IMR-90 (cell line): ENCODE data around the gene SLC2A13. TPM values are rescaled to one million over a fixed set of nuclear protein-coding genes. Genes with fewer than 3 reads are reported as not detected.

Experiments
- ATAC-seq: fragments of 200-7000 bp; cut with Tn5 transposase; 2 replicates; pipeline ENCODE4 v1.9.1; 2020; ENCODE audit warnings: low read depth, mild to moderate bottlenecking, moderate library complexity
- BruUV-seq: library from RNA; stranded (reverse); fragments of 400-500 nt; replicated peaks from 2 replicates; lab custom pipeline; 2021; lab: Mats Ljungman, UMichigan
- CTCF ChIA-PET: fragments of 300-600 bp; formaldehyde crosslinking; extraction: SDS; loops from one replicate; lab custom pipeline; 2021; ENCODE audit warnings: antibody characterized with exemption; lab: Yijun Ruan, JAX
- POLR2A ChIA-PET: fragments of 300-600 bp; sonication (Branson Sonifier 250); formaldehyde crosslinking; loops from one replicate; lab custom pipeline; 2022; ENCODE audit warnings: antibody characterized with exemption; ENCODE audit not compliant: unreplicated experiment; lab: Charles Lee
- DNase-seq: peaks from one replicate; pipeline ENCODE4 v3.0.0; 2013
- H2AFZ ChIP-seq: replicated peaks from 2 replicates; pipeline ENCODE3; 2013; ENCODE audit warnings: low read length, mild to moderate bottlenecking; ENCODE audit not compliant: poor library complexity
- H2AK5ac ChIP-seq: 2 replicates; pipeline ENCODE4 v1.6.1; 2013; ENCODE audit warnings: low read depth, low read length, inconsistent platforms
- H2AK9ac ChIP-seq: replicated peaks from 2 replicates; pipeline ENCODE3; 2013; ENCODE audit warnings: mild to moderate bottlenecking, low read depth, low read length, moderate library complexity; ENCODE audit not compliant: poor library complexity
- H2BK120ac ChIP-seq: 2 replicates; pipeline ENCODE4 v1.6.1; 2013; ENCODE audit warnings: low read depth, low read length, inconsistent platforms
- H2BK15ac ChIP-seq: 3 replicates; pipeline ENCODE4 v1.6.1; 2013; ENCODE audit warnings: low read depth, low read length, inconsistent platforms
- H2BK20ac ChIP-seq: 2 replicates; pipeline ENCODE4 v1.6.1; 2013; ENCODE audit warnings: low read depth, mild to moderate bottlenecking, inconsistent platforms, low read length, moderate library complexity
- H2BK5ac ChIP-seq: 2 replicates; pipeline ENCODE4 v1.6.1; 2013; ENCODE audit warnings: mild to moderate bottlenecking, low read depth, low read length, inconsistent platforms; ENCODE audit not compliant: poor library complexity, severe bottlenecking
- H3K14ac ChIP-seq: replicated peaks from 2 replicates; pipeline ENCODE4 v1.6.1; 2013; ENCODE audit warnings: low read depth, low read length, inconsistent platforms
- H3K18ac ChIP-seq: 2 replicates; pipeline ENCODE4 v1.6.1; 2013; ENCODE audit warnings: low read depth, low read length, control low read depth
- H3K23ac ChIP-seq: 2 replicates; pipeline ENCODE4 v1.6.1; 2013; ENCODE audit warnings: low read depth, low read length, inconsistent platforms
- H3K27ac ChIP-seq: 2 replicates; pipeline ENCODE4 v1.5.1; 2013; ENCODE audit warnings: mild to moderate bottlenecking, control low read depth, low read length; ENCODE audit not compliant: insufficient read depth
- H3K27me3 ChIP-seq: 2 replicates; pipeline ENCODE4 v1.6.1; 2013; ENCODE audit warnings: low read length; ENCODE audit not compliant: control insufficient read depth, insufficient read depth
- H3K36me3 ChIP-seq: 2 replicates; pipeline ENCODE4 v1.6.1; 2013; ENCODE audit warnings: low read length, mixed read lengths; ENCODE audit not compliant: control insufficient read depth, insufficient read depth
- H3K4ac ChIP-seq: 2 replicates; pipeline ENCODE4 v1.6.1; 2013; ENCODE audit warnings: low read depth, low read length, inconsistent platforms
- H3K4me1 ChIP-seq: 2 replicates; pipeline ENCODE4 v1.6.1; 2013; ENCODE audit warnings: low read length, mixed read lengths; ENCODE audit not compliant: control insufficient read depth, insufficient read depth
- H3K4me2 ChIP-seq: 2 replicates; pipeline ENCODE4 v1.6.1; 2013; ENCODE audit warnings: low read depth, mild to moderate bottlenecking, control low read depth, low read length, moderate library complexity
- H3K4me3 ChIP-seq: 2 replicates; pipeline ENCODE4 v1.5.1; 2013; ENCODE audit warnings: low read depth, mild to moderate bottlenecking, control low read depth, low read length, moderate library complexity; ENCODE audit not compliant: insufficient read depth
- H3K56ac ChIP-seq: 2 replicates; pipeline ENCODE4 v1.6.1; 2013; ENCODE audit warnings: low read length, inconsistent platforms; ENCODE audit not compliant: insufficient read depth; ENCODE audit errors: extremely low read depth
- H3K79me1 ChIP-seq, 2 experiments: 2 replicates each; pipeline ENCODE4 v1.6.1; 2013; ENCODE audit warnings: low read length in 2 of 2, inconsistent platforms in 1 of 2, low read depth in 1 of 2
- H3K9ac ChIP-seq: 2 replicates; pipeline ENCODE4 v1.6.1; 2013; ENCODE audit warnings: low read depth, low read length, control low read depth
- H3K9me1 ChIP-seq: 2 replicates; pipeline ENCODE4 v1.6.1; 2013; ENCODE audit warnings: low read length, inconsistent platforms; ENCODE audit not compliant: insufficient read depth
- H3K9me3 ChIP-seq: 2 replicates; pipeline ENCODE4 v1.6.1; 2013; ENCODE audit warnings: low read length; ENCODE audit not compliant: control insufficient read depth, insufficient read depth
- H4K20me1 ChIP-seq: 2 replicates; pipeline ENCODE4 v1.6.1; 2013; ENCODE audit warnings: low read length, inconsistent platforms; ENCODE audit not compliant: insufficient read depth
- H4K5ac ChIP-seq: 2 replicates; pipeline ENCODE4 v1.6.1; 2013; ENCODE audit warnings: mild to moderate bottlenecking, low read depth, low read length, control low read depth
- H4K8ac ChIP-seq, 2 experiments: 2 replicates each; pipeline ENCODE4 v1.6.1; 2013; ENCODE audit warnings: low read depth in 2 of 2, low read length in 2 of 2, control low read depth in 1 of 2, inconsistent platforms in 1 of 2
- H4K91ac ChIP-seq: 2 replicates; pipeline ENCODE4 v1.6.1; 2013; ENCODE audit warnings: low read depth, low read length, inconsistent platforms; ENCODE audit not compliant: insufficient read depth
- MXI1 ChIP-seq: IDR thresholded peaks from 2 replicates; pipeline ENCODE4 v1.6.1; 2012; ENCODE audit warnings: low read depth, mild to moderate bottlenecking, low read length, moderate library complexity, borderline replicate concordance
- WGBS, 2 experiments: methylation state at CpG; one replicate each; pipeline versions ENCODE4 v1.1.5 to v1.1.7; 2013; ENCODE audit warnings: missing lambda C conversion rate in 2 of 2; ENCODE audit not compliant: insufficient read length in 1 of 2; ENCODE audit errors: extremely low coverage in 2 of 2; 5-methylcytosine and 5-hydroxymethylcytosine counted together
- dilution Hi-C: fragments of 300-500 bp; cut with HindIII; formaldehyde crosslinking; loops from one replicate; pipeline ENCODE4 v1.14.3; 2018; ENCODE audit warnings: low sequenced_read_pairs; ENCODE audit not compliant: unreplicated experiment
- in situ Hi-C: fragments of 300-500 bp; cut with MboI; formaldehyde crosslinking; loops from 3 replicates; pipeline ENCODE4 v1.14.3; 2019; ENCODE audit warnings: low sequenced_read_pairs, inconsistent platforms, mixed read lengths
- intact Hi-C: fragments of 100-400 bp; cut with micrococcal nuclease; formaldehyde crosslinking; loops from 2 replicates; pipeline ENCODE4 v1.10.0; 2022
- polyA plus RNA-seq, 3 experiments: library from polyadenylated mRNA; depleted of rRNA; stranded (reverse); fragments of >200 nt; gene quantifications; 2 replicates each; pipeline ENCODE4 v1.2.3, GENCODE V29; 2012; ENCODE audit warnings: low replicate concordance in 1 of 3
- total RNA-seq: library from RNA; depleted of rRNA; stranded (reverse); fragments of >200 nt; gene quantifications from 2 replicates; pipeline ENCODE4 v1.2.3, GENCODE V29; 2012
- TF ChIP-seq, protein P1 (sequence below): conservative IDR thresholded peaks from 2 replicates; pipeline ENCODE4 v1.5.1; 2012; ENCODE audit warnings: mild to moderate bottlenecking, low read depth, low read length, improper control_type of control experiment

Gene SLC2A13
- total and polyA plus RNA-seq, 2 of the 4 experiments (the other 2 are of a cell fraction) = 1.5 to 3.9 TPM

DNA sequence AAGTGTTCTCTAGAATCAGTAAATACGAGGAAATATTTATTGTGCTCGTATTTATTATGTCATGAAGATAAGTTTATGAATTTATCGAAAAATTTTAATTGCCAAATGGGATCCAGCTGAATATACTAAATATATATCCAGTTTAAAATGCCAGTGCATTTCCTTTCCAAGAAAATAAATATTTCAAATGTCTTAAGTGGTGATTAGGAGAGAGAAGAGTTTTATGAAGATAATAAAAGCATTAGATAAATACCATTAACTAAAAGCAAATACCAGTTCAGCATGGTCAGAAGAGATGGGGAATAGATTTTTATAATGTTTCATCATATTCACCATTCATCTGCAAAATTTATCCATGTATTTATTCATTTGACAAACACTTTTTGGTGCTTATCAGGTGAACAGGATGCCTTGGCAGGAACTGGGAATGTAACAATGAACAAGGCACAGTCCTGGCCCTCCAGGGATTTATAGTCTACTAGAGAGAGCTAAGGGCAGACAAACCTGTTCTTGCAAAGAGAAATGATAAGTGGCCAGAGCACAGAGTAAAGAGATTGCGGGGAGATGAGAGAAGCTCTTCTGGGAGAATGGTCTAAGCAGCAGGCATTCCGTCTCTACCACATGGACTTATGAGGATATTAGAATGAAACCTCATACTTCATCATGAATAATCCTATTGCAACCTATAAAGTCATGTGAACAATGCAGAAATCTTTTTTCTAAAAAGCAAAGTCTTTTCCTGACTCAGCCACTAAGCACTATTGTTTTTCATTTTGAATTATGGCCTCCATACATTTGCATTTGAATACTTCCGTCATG, 342.6 kb downstream of the SLC2A13 start:
- dilution Hi-C loops = no loop called here
- Histone ChIP-seq H2AK9ac (no peak overlapping the region), H3K14ac (no peak overlapping the region), H3K4me3 (no peak overlapping the region), H3K27me3 (no peaks in the 10 kb centered on the region), H2BK120ac (no peak overlapping the region), H3K36me3 (no peaks in the 10 kb centered on the region), H2BK15ac (no peak overlapping the region), H3K9ac (no peak overlapping the region), H4K5ac (no peak overlapping the region), H2AFZ (no peak overlapping the region), H3K27ac (no peak overlapping the region), H2BK20ac (no peak overlapping the region), H3K9me1 (no peaks in the 10 kb centered on the region), H3K4me1 (no peaks in the 10 kb centered on the region), H4K91ac (no peak overlapping the region), H4K8ac (no peak overlapping the region), H2BK5ac (no peak overlapping the region), H2AK5ac (no peak overlapping the region), H3K9me3 (no peaks in the 10 kb centered on the region), H3K18ac (no peak overlapping the region), H3K4me2 (no peak overlapping the region), H3K4ac (no peak overlapping the region), H3K56ac (no peak overlapping the region), H3K23ac (no peak overlapping the region), H4K20me1 (no peaks in the 10 kb centered on the region), H3K79me1 (no peaks in the 10 kb centered on the region)
- TF ChIP-seq, protein P1, sequence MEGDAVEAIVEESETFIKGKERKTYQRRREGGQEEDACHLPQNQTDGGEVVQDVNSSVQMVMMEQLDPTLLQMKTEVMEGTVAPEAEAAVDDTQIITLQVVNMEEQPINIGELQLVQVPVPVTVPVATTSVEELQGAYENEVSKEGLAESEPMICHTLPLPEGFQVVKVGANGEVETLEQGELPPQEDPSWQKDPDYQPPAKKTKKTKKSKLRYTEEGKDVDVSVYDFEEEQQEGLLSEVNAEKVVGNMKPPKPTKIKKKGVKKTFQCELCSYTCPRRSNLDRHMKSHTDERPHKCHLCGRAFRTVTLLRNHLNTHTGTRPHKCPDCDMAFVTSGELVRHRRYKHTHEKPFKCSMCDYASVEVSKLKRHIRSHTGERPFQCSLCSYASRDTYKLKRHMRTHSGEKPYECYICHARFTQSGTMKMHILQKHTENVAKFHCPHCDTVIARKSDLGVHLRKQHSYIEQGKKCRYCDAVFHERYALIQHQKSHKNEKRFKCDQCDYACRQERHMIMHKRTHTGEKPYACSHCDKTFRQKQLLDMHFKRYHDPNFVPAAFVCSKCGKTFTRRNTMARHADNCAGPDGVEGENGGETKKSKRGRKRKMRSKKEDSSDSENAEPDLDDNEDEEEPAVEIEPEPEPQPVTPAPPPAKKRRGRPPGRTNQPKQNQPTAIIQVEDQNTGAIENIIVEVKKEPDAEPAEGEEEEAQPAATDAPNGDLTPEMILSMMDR = no peak
- TF ChIP-seq MXI1 = no peak
- in situ Hi-C loops = no loop called here
- no TSS peak for BruUV-seq
- ChIA-PET POLR2A (no interaction called here), CTCF (interaction anchor here (0.6 to 1.5 kb wide), 2 partner anchors 36 to 248 kb away, joined by 3 read pairs; no protein-coding TSS in a partner anchor)
- DNase-seq (no peak), ATAC-seq (no peak)
- WGBS, 2 experiments = no CpG with 5 or more reads among the region's 6 CpGs
- intact Hi-C loops = loop anchor here (10.0 kb wide), 2 partner anchors 252 to 552 kb away; no protein-coding TSS in a partner anchor
